HG02973 (cell line): ENCODE measurements around the gene JMJD8.

Experiments
- ATAC-seq: cut with Tn5 transposase; IDR thresholded peaks from one replicate; pipeline ENCODE4 v1.9.1; 2021; ENCODE audit warnings: moderate library complexity; ENCODE audit not compliant: unreplicated experiment

JMJD8 gene

GRCh38 chr16:678209-678857, 5.8 kb downstream of the JMJD8 start:
- ATAC-seq, result no peak

GRCh38 chr16:677316-678190, 6.6 kb downstream of the JMJD8 start:
- no peak for ATAC-seq

- no peak for ATAC-seq
Observed at GRCh38 chr16:676913-677312, 7.2 kb downstream of the JMJD8 start.

- no peak for ATAC-seq
Observed at GRCh38 chr16:676565-676902, 7.6 kb downstream of the JMJD8 start.

- no peak for ATAC-seq
Observed at GRCh38 chr16:675884-676564, 8.1 kb downstream of the JMJD8 start.

GRCh38 chr16:674968-675883, 8.9 kb downstream of the JMJD8 start, which contains the start of gene RHBDL1:
Gene RHBDL1 (plus strand): TSS chr16:675671. CDS start chr16:675791, 120 bp downstream.
- ATAC-seq, result no peak

GRCh38 chr16:674214-674881, 9.8 kb downstream of the JMJD8 start:
- no peak for ATAC-seq

GRCh38 chr16:673399-673991, 10.6 kb downstream of the JMJD8 start:
- no peak for ATAC-seq

- no peak for ATAC-seq
Observed at GRCh38 chr16:672851-673250, 11.3 kb downstream of the JMJD8 start.

GRCh38 chr16:672371-672770, 11.8 kb downstream of the JMJD8 start:
- ATAC-seq, result no peak

- ATAC-seq, result no peak
Observed at GRCh38 chr16:671353-672131, 12.6 kb downstream of the JMJD8 start.

GRCh38 chr16:670485-671352, 13.4 kb downstream of the JMJD8 start:
- ATAC-seq, result no peak

GRCh38 chr16:669666-670065, 14.5 kb downstream of the JMJD8 start:
- no peak for ATAC-seq

- ATAC-seq, result no peak
Observed at GRCh38 chr16:668519-669171, 15.5 kb downstream of the JMJD8 start.

GRCh38 chr16:667780-668518, 16.2 kb downstream of the JMJD8 start, which contains the start of gene RHOT2:
Gene RHOT2 (plus strand): TSS chr16:668132. CDS start chr16:668200, 68 bp downstream.
- ATAC-seq, result peak; percentile 73

- ATAC-seq, result no peak
Observed at GRCh38 chr16:667113-667779, 16.9 kb downstream of the JMJD8 start.
